IMR-90 (cell line): ENCODE measurements around the gene ZNF397.

Experiments used
- CTCF ChIP-seq: conservative IDR thresholded peaks from 2 replicates; pipeline ENCODE4 v1.5.1; 2012; ENCODE audit warnings: mild to moderate bottlenecking, low read depth, low read length, improper control_type of control experiment
- POLR2A ChIP-seq: IDR thresholded peaks from 2 replicates; pipeline ENCODE4 v1.6.1; 2012; ENCODE audit warnings: mild to moderate bottlenecking, low read depth, low read length
- SMC3 ChIP-seq: fragments of 150-350 bp; IDR thresholded peaks from 2 replicates; pipeline ENCODE4 v1.6.1; 2016; ENCODE audit warnings: low read depth, mild to moderate bottlenecking, antibody characterized with exemption, low read length, moderate library complexity
- TF ChIP-seq, protein P1 (sequence below): fragments of 150-350 bp; IDR thresholded peaks from 2 replicates; pipeline ENCODE4 v1.6.1; 2017; ENCODE audit warnings: mild to moderate bottlenecking, antibody characterized with exemption, low read length, low read depth

DNA sequence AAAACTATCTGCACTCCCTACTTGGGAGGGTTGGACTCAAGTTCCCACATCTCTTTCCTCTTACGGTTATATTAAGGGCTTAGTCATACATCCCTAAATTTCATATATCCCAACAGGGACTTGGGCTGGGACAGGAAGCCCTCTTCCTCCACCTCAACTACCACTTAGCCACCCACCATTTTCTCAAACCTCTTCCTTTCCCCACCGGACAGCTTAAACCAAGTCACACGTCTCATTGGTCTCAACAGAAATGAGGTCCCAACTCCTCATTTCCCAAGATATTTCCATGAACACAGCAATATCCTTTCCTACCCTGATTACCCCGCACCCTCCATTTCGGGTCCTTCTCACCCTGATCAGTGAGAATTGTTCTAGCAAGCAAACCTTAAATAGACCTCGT is 48.5 kb downstream of the ZNF397 start:
- no peak for TF ChIP-seq SMC3
- TF ChIP-seq, protein P1, sequence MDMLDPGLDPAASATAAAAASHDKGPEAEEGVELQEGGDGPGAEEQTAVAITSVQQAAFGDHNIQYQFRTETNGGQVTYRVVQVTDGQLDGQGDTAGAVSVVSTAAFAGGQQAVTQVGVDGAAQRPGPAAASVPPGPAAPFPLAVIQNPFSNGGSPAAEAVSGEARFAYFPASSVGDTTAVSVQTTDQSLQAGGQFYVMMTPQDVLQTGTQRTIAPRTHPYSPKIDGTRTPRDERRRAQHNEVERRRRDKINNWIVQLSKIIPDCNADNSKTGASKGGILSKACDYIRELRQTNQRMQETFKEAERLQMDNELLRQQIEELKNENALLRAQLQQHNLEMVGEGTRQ: no peak
- TF ChIP-seq POLR2A: no peak
- TF ChIP-seq CTCF: no peak
